Measurements from ENCODE around the gene PLCB3.

- no peak for TF ChIP-seq CTCF (conservative IDR thresholded peaks at IDR 0.05 in 1 of 2, IDR thresholded peaks at IDR 0.05 in 1 of 2; ENCODE audit: low read depth in 1 of 2, low read length in 2 of 2)
- no peak for TF ChIP-seq EZH2 (IDR thresholded peaks at IDR 0.05; ENCODE audit: low read length, missing control alignments)
Observed at GRCh38 chr11:64216879-64217278, 34.5 kb upstream of the PLCB3 start.

Measured in fibroblast of lung (primary cell).